Measurements from ENCODE around the gene CNOT3.
"Not testable (repeated sequence)": the region's sequence is repeated elsewhere in the genome, so short reads cannot be mapped to it uniquely, and the experiment has no call there.

CNOT3 gene

GRCh38 chr19:54191811-54192453 is 54.4 kb downstream of the CNOT3 start:
- no peak for DNase-seq (ENCODE audit: low spot score)

DNA sequence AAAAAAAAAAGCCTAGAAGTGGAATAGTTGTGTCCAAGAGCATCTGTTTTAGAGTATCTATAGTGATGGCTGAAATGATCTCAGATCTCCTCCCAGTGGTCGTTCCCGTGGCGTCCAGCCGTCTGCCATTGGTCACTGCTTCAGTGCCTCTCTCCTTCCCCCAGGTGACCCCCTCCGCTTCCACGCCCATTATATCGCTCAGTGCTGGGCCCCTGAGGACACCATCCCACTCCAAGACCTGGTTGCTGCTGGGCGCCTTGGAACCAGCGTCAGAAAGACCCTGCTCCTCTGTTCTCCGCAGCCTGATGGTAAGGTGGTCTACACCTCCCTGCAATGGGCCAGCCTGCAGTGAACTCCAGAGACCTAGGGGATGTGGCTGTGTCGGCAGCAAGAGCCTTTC is 55.4 kb downstream of the CNOT3 start:
- no peak for DNase-seq (ENCODE audit: low spot score)

- DNase-seq (ENCODE audit: low spot score), result not testable (repeated sequence)
Measured at GRCh38 chr19:54194463-54194862, 56.9 kb downstream of the CNOT3 start.

DNA sequence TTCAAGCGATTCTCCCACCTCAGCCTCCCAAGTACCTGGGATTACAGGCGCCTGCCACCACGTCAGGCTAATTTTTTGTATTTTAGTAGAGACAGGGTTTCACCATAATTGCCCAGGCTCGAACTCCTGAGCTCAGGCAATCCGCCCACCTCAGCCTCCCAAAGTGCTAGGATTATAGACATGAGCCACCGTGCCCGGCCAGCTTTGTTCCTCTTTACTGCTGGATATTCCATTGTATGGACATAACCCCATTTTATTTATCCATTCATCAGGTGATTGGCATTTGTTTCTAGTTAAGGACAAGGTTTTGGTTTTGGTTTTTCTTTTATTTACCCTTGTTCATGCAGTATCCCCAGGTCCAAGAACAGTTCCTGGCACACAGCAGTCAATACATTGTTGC is 59.0 kb downstream of the CNOT3 start:
- no peak for DNase-seq (ENCODE audit: low spot score)

GRCh38 chr19:54197121-54197520 is 59.6 kb downstream of the CNOT3 start:
- no peak for DNase-seq (ENCODE audit: low spot score)

- DNase-seq (ENCODE audit: low spot score), result no peak
Measured at GRCh38 chr19:54199401-54199800, 61.8 kb downstream of the CNOT3 start.

DNA sequence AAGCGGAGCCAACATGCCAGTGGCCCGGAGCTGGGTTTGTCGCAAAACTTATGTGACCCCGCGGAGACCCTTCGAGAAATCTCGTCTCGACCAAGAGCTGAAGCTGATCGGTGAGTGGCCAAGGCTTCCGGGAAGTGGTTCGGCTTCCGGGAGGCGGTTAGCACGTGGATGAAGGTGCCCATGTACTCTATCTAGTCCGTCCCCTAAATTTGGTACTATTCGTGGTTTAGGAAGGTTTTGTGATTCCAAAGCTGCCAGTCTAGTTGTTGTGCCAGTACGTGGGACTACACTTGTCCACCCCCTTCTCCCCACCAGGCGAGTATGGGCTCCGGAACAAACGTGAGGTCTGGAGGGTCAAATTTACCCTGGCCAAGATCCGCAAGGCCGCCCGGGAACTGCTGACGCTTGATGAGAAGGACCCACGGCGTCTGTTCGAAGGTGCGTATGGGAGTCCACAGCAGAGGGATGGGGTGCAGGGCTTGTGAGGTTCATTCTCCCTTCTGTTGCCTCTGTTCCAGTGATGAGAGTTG is 63.7 kb downstream of the CNOT3 start:
- DNase-seq (ENCODE audit: low spot score), result no peak

DNA sequence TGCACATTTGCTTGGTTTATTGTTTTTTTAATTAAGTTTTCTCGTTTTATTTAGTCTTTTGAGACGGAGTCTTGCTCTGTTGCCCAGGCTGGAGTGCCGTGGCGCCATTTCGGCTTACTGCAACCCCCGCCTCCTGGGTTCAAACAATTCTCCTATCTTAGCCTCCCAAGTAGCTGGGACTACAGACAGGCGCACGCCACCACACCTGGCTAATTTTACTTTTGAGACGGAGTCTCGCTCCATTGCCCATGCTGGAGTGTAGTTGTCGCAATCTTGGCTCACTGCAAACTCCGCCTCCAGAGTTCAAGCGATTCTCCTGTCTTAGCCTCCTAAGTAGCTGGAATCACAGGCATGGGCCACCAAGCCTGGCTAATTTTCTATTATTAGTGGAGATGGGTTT is 64.4 kb downstream of the CNOT3 start:
- no peak for DNase-seq (ENCODE audit: low spot score)

GRCh38 chr19:54203151-54203611 is 65.6 kb downstream of the CNOT3 start:
- no peak for DNase-seq (ENCODE audit: low spot score)

GRCh38 chr19:54204767-54205468 is 67.4 kb downstream of the CNOT3 start:
- DNase-seq (ENCODE audit: low spot score), result no peak

Data from AG08396 (cell line).